Measurements from ENCODE around the gene MICU1. TPM values are rescaled to one million over a fixed set of nuclear protein-coding genes. Genes with fewer than 3 reads are reported as not detected.
"Not testable (repeated sequence)": the region's sequence is repeated elsewhere in the genome, so short reads cannot be mapped to it uniquely, and the experiment has no call there.

MICU1 gene
- total RNA-seq, 4 donors from 2014 or later: 14.6 to 22.2 (median 20.1) TPM

DNA sequence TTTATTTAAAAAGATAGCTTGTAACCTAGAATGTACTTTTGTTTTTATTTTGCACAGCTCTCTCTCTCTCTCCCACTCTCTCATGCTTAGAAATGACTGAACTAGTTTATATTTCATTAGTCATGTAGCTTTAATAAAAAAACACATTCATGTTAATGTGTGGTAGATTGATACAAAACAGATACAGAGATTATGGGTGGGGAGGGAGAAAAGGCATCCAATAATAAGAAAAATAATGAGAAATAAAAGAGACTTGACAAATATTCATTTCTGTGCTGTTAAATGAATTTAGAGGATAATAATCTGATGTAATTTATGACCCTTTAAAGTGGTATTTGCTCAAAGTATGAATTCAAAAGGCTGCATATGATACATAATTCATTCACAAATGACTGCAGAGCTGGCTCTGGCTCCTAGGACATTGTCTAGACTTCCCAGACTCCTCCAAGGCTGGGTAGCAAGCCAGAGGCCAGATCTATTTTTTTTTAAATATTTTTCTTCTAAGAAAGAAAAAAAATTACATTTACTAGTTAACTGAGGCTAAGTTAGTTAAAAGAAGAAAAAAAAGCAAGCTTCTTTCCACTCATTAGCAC is 165.5 kb downstream of the MICU1 start:
- peaks cover 0 to 18% (median 0%) of the 10 kb centered on the region in 3 donors for H3K36me3 ChIP-seq
- intact Hi-C loops (cut with DNase I): no loop called here
- H3K9me3 ChIP-seq: no peaks in the 10 kb centered on the region
- no peak overlapping the region for H3K4me3 ChIP-seq
- no peak overlapping the region for H3K27ac ChIP-seq
- DNase-seq: no peak
- no peaks in the 10 kb centered on the region for H3K4me1 ChIP-seq
- H3K27me3 ChIP-seq: no peaks in the 10 kb centered on the region
- no peak for TF ChIP-seq POLR2A (IDR thresholded peaks at IDR 0.05)
- TF ChIP-seq, protein P1, sequence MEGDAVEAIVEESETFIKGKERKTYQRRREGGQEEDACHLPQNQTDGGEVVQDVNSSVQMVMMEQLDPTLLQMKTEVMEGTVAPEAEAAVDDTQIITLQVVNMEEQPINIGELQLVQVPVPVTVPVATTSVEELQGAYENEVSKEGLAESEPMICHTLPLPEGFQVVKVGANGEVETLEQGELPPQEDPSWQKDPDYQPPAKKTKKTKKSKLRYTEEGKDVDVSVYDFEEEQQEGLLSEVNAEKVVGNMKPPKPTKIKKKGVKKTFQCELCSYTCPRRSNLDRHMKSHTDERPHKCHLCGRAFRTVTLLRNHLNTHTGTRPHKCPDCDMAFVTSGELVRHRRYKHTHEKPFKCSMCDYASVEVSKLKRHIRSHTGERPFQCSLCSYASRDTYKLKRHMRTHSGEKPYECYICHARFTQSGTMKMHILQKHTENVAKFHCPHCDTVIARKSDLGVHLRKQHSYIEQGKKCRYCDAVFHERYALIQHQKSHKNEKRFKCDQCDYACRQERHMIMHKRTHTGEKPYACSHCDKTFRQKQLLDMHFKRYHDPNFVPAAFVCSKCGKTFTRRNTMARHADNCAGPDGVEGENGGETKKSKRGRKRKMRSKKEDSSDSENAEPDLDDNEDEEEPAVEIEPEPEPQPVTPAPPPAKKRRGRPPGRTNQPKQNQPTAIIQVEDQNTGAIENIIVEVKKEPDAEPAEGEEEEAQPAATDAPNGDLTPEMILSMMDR (IDR thresholded peaks at IDR 0.05): no peak

DNA sequence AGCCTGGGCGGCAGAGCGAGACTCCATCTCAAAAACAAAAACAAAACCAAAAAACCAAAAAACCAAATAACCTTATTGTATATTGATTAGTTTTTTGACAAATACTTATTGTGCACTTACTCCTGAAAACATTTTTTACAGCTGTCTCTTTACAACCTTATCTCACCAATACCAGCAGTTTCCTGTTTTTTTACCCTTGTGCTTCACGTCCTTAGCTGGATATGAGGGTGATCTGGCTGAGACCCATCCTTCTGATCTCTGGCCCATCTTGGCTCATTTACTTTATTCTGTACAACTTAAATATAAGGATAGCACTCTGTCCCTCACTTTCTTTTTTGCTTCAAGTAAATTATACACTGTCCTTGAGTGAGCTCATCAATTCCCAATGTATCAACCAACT is 166.6 kb downstream of the MICU1 start:
- intact Hi-C loops (cut with DNase I): no loop called here
- DNase-seq: no peak
- Histone ChIP-seq H3K27me3 (no peaks in the 10 kb centered on the region), H3K36me3 (peaks cover 0 to 18% (median 0%) of the 10 kb centered on the region in 3 donors), H3K9me3 (no peaks in the 10 kb centered on the region), H3K4me1 (no peaks in the 10 kb centered on the region), H3K4me3 (no peak overlapping the region), H3K27ac (no peak overlapping the region)
- no peak for TF ChIP-seq POLR2A (IDR thresholded peaks at IDR 0.05)
- TF ChIP-seq, protein P1 (IDR thresholded peaks at IDR 0.05): no peak
- WGBS, 2 donors: 88 to 90% methylated on average over 3 of the region's 3 CpGs

DNA sequence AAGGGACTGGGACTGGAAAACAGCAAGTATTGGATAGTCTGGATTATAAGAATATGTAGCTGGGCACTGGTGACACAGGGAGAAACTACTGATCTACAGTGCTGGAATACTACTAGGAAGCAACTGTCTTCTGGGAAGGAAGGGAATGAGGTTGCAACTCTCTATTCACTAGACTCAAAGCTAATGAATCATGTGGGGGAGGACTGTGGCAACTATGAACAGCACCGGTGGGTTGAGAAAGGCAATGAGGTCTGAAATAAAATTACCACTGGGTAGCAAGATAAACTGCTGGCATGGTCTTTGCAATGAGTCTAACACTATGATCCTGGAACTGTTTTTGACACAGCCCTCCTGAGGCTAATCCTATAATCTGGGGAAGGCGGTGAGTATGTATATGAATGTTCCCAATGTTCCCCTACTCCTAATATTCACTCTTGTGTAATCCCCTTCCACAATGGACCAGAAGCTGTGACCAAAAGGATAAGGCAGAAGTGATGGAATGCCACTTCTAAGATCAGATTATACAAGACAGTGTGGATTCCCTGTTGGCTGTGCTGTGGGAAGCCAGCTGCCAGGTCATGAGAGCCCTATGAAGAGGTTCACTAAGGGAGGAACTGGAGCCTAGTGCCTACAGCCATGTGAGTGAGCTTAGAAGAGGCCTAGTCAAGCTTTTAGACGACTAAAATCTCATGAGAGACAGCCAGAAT is 169.8 kb downstream of the MICU1 start:
- intact Hi-C loops (cut with DNase I): no loop called here
- no peaks in the 10 kb centered on the region for H3K9me3 ChIP-seq
- no peak overlapping the region for H3K27ac ChIP-seq
- no peak for DNase-seq
- H3K4me3 ChIP-seq: no peak overlapping the region
- H3K4me1 ChIP-seq: no peaks in the 10 kb centered on the region
- H3K36me3 ChIP-seq: peaks cover 0 to 7% (median 0%) of the 10 kb centered on the region in 3 donors
- no peaks in the 10 kb centered on the region for H3K27me3 ChIP-seq
- no peak for TF ChIP-seq POLR2A (IDR thresholded peaks at IDR 0.05)
- TF ChIP-seq, protein P1 (IDR thresholded peaks at IDR 0.05): no peak
- WGBS, 2 donors: 59% methylated on average over 3 of the region's 3 CpGs

DNA sequence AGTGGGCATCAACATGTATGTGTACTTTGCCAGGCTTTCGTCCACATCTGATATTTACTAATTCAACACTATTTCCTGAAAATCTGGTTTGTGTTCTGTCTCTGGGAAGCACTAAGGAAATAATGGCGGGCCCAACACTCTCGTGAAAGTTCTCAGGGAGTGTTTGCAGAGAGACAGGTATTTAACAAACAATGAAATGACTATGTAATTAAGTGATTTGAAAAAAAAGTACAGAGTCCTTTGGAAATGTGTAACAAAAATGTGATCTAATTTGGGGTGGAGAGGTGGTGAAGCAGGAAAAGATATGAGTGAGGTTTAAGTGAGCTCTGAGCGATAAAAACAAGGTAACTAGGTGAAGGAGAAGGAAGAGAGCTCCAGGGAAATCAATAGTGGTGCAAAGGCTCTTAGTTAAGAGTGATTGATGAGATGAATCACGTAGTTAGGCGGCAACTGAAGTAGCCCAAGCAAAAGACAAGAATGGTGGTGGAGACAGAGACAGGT is 175.9 kb downstream of the MICU1 start:
- DNase-seq: no peak
- Histone ChIP-seq H3K4me3 (no peak overlapping the region), H3K27ac (no peak overlapping the region), H3K27me3 (no peaks in the 10 kb centered on the region), H3K4me1 (no peaks in the 10 kb centered on the region), H3K36me3 (peaks cover 0 to 7% (median 0%) of the 10 kb centered on the region in 3 donors), H3K9me3 (no peaks in the 10 kb centered on the region)
- WGBS, 2 donors: 80 to 88% methylated on average over 6 of the region's 6 CpGs
- intact Hi-C loops (cut with DNase I): no loop called here
- no peak for TF ChIP-seq POLR2A (IDR thresholded peaks at IDR 0.05)
- TF ChIP-seq, protein P1 (IDR thresholded peaks at IDR 0.05): no peak

DNA sequence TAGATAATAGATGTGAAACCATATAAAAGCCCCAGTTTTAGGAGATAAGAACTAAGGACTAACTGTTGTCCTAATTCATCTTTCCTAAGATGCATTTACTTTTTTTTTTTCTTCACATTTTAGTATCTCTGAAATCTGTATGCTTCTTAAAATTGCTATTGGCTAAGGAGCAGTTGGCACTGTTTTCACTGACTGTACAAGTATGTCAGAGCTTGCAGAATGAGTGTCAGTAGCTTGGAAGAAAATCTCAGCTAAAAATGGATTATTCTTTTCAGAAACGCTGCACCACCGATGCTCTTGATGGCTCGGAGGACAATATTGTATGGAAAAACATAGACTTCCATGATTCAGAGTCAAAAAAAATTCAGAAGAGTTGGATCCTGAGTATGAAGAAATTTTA is 180.0 kb downstream of the MICU1 start:
- H3K9me3 ChIP-seq: no peaks in the 10 kb centered on the region
- H3K4me3 ChIP-seq: no peak overlapping the region
- WGBS, 2 donors: 91 to 97% methylated on average over 3 of the region's 3 CpGs
- H3K27ac ChIP-seq: no peak overlapping the region
- H3K36me3 ChIP-seq: no peaks in the 10 kb centered on the region
- H3K27me3 ChIP-seq: no peaks in the 10 kb centered on the region
- TF ChIP-seq POLR2A (IDR thresholded peaks at IDR 0.05): no peak
- intact Hi-C loops (cut with DNase I): no loop called here
- no peak for DNase-seq
- H3K4me1 ChIP-seq: no peaks in the 10 kb centered on the region

DNA sequence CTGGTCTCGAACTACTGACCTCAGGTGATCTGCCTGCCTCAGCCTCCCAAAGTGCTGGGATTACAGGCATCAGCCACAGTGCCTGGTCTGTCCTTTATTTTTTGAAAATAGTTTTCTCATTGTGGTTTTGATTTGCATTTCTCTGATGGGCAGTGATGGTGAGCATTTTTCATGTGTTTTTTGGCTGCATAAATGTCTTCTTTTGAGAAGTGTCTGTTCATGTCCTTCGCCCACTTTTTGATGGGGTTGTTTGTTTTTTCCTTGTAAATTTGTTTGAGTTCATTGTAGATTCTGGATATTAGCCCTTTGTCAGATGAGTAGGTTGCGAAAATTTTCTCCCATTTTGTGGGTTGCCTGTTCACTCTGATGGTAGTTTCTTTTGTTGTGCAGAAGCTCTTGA is 182.9 kb downstream of the MICU1 start:
- H3K27me3 ChIP-seq; H3K9me3 ChIP-seq; DNase-seq; intact Hi-C loops (cut with DNase I); H3K4me1 ChIP-seq; H3K4me3 ChIP-seq; H3K27ac ChIP-seq; H3K36me3 ChIP-seq: not testable (repeated sequence)
- 93 to 95% methylated on average over 2 to 3 of the region's 3 CpGs for WGBS, 2 donors
